Measurements from ENCODE around the gene ABHD17A.

GRCh38 chr19:1862424-1863327, 22.6 kb downstream of the ABHD17A start:
- TF ChIP-seq YY1 (IDR thresholded peaks at IDR 0.05; ENCODE audit: insufficient read depth, insufficient read length) (no peak), ZNF274 (IDR thresholded peaks at IDR 0.05; ENCODE audit: low read depth, low read length) (no peak), SUZ12 (IDR thresholded peaks at IDR 0.05; ENCODE audit: extremely low read depth, insufficient read depth, insufficient read length) (no peak)
